NCI-H1436 treated with DMSO at 0.1 percent for 48 hours (cell line): Measurements from ENCODE around the gene PUM2.
"Not testable (repeated sequence)": the region's sequence is repeated elsewhere in the genome, so short reads cannot be mapped to it uniquely, and the experiment has no call there.

Source experiments
- DNase-seq: peaks from one replicate; lab custom pipeline; 2025; lab: John Stamatoyannopoulos, UW

The PUM2 gene

GRCh38 chr2:20291846-20292408 lies 58.7 kb downstream of the PUM2 start:
- no peak for DNase-seq

GRCh38 chr2:20291106-20291564 lies 59.5 kb downstream of the PUM2 start:
- peak; percentile 3 for DNase-seq

- DNase-seq: no peak
These were observed 61.9 kb downstream of the PUM2 start for GRCh38 chr2:20288642-20289340.

- DNase-seq: no peak
These were observed 67.6 kb downstream of the PUM2 start for GRCh38 chr2:20282916-20283592.

GRCh38 chr2:20281876-20282275 lies 68.8 kb downstream of the PUM2 start:
- DNase-seq: no peak

DNA sequence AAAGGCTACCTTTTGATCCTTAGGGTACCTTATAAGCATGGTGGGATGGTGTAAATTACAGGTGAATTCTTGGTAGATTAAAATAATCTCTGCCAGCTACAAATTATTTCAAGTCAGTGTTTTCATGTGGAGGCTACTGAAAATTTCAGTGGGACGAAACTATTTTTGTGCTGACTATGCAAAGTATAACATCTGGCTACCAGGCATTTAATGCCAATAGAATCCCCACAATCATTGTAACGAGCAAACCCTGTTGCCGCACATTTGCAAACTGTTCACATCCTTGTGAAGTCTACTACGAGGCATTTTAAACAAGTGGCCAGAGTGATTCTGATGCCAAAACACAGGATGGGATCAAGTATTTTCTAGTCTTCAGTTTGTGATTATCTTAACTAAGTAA lies 77.6 kb downstream of the PUM2 start:
- DNase-seq: no peak

- not testable (repeated sequence) for DNase-seq
These were observed 82.3 kb downstream of the PUM2 start for GRCh38 chr2:20268317-20268716.

GRCh38 chr2:20267529-20267928 lies 83.1 kb downstream of the PUM2 start:
- DNase-seq: no peak

GRCh38 chr2:20264629-20265028 lies 86.0 kb downstream of the PUM2 start:
- no peak for DNase-seq

- DNase-seq: no peak
These were observed 93.2 kb downstream of the PUM2 start for GRCh38 chr2:20257411-20257810.

DNA sequence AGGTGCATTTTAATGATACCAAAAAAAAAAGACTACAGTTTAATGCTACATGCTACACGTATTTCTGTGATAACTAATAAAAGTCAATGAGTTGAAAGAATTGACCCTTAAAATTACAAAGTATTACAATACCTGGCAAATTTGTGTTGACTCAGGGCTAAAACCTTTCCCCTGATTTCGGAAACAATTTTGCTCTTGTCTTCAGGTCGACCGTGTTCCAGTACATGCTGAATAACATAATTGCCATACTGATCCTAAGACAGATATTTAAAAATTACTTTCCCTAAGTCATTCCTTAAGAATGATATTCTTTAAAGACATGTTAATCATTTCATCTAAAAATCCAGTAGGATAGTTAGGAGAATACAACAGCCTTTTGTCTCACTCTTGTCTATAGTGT lies 95.9 kb downstream of the PUM2 start:
- DNase-seq: no peak

GRCh38 chr2:20250436-20250835 lies 100.2 kb downstream of the PUM2 start:
- no peak for DNase-seq

- no peak for DNase-seq
These were observed 101.5 kb downstream of the PUM2 start for GRCh38 chr2:20249170-20249569.

DNA sequence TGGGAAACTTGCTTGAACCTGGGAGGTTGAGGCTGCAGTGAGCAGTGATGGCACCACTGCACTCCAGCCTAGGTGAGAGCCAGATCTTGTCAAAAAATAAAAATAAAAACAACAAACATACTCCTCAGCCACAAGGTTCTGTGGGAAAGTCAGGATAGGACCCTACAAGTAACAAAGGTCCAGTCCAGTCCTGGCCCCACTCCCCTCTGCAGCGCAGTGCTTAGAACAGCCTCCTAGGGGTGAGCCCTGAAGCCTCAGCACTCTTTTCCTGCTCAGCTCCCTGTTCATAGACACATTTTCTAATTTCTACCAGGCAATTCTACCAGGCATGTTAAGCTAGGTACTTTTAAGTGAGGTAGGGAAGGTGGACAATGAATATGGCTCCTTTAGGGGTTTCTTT lies 103.6 kb downstream of the PUM2 start:
- DNase-seq: no peak

- not testable (repeated sequence) for DNase-seq
These were observed 107.0 kb downstream of the PUM2 start for GRCh38 chr2:20243637-20244036.

- DNase-seq: no peak
These were observed 107.8 kb downstream of the PUM2 start for GRCh38 chr2:20242727-20243377.

- DNase-seq: no peak
These were observed 108.5 kb downstream of the PUM2 start for GRCh38 chr2:20241973-20242726.

DNA sequence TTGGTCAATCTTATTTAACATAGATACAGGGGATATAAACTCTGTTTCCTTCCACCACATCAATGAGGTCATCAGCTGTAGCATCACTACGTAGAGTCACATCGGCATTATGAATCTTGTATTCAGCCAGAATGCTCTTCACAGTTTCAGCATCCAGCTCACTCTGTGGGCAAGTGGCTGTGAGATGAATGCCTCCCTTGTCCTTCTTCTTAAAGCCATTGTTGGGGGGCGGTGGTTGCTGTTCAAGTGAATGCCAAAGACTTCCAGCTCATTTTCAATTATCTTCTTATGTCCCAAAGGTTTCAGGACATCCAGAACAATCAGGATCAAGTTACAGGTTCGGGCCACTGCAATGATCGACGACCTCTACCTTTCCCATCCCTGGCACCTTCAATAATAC lies 110.4 kb downstream of the PUM2 start:
- not testable (repeated sequence) for DNase-seq

GRCh38 chr2:20236496-20236895 lies 114.1 kb downstream of the PUM2 start:
- no peak for DNase-seq

DNA sequence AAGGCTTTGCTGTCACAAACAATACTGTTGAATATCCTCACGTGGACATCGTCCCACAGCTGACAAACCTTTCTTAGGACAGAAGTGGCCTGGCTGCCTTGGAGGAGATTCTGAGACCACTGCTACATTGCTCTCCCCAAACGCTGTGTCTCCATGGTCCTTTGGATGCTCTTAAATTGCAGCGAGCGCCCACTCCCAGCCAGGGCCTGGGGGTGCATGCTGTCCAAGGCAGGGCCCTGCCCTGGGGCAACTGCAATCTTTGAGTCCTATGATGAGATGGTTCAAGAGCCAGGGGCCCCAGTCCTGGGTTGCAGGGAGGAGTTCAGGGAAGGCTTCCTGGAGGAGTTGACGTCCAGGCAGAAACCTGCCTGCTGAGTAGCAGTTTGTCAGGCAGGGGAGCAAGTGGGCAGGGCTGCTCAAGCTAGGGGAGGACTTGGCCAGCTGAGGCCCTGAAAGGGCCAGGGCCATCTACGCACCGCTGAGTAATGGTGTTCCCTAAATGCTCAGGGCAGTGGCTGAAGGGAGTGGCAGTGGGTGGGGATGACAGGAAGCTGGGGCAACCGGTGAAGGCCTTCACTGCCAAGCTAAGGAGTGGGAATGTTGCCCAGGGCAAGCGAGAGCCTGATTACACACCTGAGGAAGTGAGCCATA lies 114.9 kb downstream of the PUM2 start:
- no peak for DNase-seq

DNA sequence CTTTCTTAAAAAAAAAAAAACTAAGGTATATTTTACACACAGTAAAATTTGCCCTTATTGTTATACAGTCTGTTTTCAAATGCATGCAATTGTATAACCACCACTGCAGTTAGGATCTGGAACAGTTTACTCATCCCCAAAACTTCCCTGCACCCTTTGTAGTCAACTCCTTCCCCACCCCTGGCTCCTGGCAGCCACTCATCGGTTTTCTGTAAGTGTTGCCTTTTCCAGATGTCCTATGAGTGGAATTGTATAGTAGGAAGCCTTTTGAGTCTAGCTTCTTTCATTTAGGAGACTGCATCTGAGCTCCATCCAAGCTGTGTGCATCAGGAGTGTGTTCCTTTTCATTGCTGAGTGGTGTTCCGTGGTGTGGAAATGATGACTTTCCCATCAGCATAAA lies 116.0 kb downstream of the PUM2 start:
- DNase-seq: not testable (repeated sequence)

GRCh38 chr2:20232837-20233207 lies 117.8 kb downstream of the PUM2 start:
- no peak for DNase-seq
